ENCODE data around the gene TMEM214.

The TMEM214 gene

DNA sequence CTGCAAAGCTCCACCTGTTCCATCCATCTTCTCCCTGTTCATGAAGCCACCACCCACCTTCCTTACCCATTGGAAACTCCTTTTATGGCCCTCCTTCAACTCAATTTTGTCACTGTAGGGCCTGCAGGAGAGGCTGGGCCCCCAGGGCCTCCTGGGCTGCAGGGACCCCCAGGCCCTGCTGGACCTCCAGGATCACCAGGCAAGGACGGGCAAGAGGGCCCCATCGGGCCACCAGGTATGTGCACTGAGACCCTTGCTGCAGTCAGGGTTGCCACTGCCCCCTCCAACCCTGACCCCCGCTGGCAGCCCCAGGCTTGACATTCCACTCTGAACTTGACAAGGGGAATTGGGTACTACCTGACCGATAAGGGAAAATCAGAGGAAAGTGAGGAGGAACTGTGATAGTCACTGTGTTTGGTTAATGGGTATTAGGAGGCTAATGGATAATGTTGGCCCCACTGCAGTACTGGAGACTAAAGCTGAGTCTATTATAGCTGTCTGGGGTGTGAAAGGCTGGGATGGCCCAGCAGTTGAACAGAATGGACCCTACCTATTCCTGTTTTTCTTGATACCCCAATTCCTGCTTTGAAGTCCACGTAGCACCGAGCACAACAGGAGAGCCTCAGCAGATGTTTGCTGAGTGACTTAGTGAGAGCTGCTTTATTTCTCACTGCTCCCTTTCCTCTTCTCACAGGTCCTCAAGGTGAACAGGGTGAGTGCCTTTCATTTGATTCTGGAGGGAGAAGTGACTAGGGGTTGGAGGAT is 51.7 kb downstream of the TMEM214 start:
- no peak for DNase-seq (ENCODE audit: low read depth in 2 of 2)

DNA sequence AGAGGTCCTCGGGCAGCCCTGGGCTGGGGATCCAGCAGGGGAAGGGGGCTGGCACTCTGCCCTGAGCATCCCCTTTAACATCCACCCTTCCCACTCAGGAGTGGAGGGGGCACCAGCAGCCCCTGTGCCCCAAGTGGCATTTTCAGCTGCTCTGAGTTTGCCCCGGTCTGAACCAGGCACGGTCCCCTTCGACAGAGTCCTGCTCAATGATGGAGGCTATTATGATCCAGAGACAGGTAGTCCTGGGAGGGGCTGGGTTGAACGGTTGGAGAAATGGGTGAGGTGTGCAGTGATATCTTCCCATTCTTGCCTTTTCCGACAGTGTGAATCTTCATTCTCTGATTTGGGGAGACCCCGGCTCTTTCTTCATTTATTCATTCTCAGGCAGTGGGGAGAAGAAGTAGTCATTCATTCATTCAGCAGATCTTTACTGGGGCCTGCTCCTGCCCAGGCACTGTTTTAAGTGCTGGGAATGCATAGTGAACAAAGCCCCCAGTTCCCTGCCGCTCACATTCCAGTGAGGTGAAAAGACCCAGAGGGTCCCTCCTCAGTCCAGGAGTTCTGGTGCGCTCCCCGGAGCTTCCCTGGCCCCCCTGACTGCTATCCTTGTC is 52.4 kb downstream of the TMEM214 start:
- no peak for DNase-seq (ENCODE audit: low read depth in 2 of 2)

DNA sequence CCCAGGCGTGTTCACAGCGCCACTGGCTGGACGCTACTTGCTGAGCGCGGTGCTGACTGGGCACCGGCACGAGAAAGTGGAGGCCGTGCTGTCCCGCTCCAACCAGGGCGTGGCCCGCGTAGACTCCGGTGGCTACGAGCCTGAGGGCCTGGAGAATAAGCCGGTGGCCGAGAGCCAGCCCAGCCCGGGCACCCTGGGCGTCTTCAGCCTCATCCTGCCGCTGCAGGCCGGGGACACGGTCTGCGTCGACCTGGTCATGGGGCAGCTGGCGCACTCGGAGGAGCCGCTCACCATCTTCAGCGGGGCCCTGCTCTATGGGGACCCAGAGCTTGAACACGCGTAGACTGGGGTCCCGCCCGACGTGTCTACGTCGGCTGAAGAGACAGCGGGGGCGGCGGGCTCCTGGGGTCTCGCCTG is 52.9 kb downstream of the TMEM214 start:
- DNase-seq (ENCODE audit: low read depth in 2 of 2) = peak; percentile 18 to 26

DNA sequence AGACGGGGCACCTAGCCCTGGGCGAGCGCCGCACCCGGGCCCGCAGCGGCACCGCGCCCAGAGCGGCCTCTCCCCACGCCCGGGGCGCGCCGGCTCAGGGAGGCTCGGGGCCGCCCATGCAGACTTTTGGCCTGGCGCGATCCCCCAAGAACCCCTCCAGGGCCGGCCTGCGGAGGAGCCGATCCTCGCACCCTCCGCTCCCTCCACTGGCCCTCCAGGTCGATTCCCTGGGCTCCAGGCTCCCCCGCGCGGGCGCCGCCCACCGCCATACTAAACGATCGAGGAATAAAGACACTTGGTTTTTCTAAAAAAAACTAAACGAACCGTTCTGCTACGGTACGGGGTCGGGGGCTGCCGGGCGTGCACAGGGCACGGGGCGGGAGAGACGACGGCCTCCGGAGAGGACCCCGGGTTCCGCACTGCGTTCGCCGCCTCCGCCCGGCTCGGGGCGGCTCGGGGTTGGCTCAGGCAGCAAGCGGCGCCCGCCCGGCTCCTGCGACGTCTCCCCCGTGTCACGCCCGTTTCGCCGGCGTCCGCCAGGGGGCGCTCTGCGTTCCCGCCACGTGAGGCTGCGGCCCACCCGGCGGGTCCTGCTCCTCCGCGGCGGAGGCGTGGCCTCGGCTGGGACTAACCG is 53.4 kb downstream of the TMEM214 start:
- DNase-seq (ENCODE audit: low read depth in 2 of 2) = peak; percentile 97

DNA sequence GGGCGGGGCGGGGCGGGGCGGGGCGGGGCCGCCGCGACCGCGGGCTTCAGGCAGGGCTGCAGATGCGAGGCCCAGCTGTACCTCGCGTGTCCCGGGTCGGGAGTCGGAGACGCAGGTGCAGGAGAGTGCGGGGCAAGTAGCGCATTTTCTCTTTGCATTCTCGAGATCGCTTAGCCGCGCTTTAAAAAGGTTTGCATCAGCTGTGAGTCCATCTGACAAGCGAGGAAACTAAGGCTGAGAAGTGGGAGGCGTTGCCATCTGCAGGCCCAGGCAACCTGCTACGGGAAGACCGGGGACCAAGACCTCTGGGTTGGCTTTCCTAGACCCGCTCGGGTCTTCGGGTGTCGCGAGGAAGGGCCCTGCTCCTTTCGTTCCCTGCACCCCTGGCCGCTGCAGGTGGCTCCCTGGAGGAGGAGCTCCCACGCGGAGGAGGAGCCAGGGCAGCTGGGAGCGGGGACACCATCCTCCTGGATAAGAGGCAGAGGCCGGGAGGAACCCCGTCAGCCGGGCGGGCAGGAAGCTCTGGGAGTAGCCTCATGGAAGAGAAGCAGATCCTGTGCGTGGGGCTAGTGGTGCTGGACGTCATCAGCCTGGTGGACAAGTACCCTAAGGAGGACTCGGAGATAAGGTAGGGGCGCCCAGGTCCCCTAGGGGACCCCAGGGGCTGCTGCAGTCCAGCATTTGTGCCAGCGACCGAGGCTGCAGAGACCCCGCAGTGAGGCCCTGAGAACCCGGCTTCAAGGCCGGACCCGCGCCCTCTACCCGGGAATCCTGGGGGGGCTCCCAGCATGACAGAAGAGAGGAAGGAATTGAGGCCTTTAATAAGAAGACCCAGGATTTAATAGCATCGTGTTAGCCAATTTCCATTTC is 54.2 kb downstream of the TMEM214 start, which contains the start of gene KHK:
Gene KHK (plus strand): TSS at position 49 of the 870 bp plus-strand sequence. CDS start 488 bp downstream, at position 537.
- no peak for DNase-seq (ENCODE audit: low read depth in 2 of 2)

DNA sequence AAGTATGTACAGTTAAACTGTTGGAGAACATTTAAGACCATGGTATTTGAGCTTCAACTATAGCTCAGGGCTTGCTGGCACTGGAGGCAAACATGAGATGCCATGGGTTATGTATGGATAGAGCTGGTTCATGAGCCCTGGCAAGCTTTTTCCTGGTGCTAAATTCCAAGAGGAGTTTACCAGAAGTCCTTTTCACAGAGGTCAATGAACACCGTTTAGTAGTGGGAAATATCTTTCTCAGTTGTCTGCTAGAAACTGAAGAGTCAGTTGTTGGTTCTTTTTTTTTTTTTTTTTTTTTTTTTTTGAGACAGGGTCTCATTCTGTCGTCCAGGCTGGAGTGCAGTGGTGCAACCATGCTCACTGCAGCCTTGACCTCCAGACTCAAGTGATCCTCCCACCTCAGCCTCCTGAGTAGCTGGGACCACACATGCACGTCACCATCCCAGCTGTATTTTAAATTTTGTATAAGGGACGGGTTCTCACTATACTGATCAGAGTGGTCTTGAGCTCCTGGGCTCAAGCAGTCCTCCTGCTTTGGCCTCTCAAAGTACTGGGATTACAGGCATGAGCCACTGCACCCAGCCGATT is 55.2 kb downstream of the TMEM214 start:
- DNase-seq (ENCODE audit: low read depth in 2 of 2) = no peak

DNA sequence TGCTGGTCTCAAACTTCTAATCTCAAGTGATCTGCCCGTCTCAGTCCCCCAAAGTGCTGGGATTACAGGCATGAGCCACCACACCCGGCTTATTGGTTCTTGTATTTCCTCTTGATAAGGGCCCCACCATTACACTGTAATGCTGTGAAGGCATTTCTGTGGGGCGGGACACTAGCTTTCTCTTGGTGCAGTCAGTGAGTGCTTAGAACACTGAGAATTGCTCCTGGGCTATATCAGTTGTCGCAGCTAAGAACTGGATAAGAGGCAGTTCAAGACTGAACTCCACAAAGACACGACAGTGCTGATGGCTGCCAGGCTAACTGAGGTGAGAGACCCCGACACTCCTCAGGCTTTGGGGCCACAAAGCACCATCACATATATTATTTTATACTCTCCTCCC is 55.9 kb downstream of the TMEM214 start:
- DNase-seq (ENCODE audit: low read depth in 2 of 2) = no peak

DNA sequence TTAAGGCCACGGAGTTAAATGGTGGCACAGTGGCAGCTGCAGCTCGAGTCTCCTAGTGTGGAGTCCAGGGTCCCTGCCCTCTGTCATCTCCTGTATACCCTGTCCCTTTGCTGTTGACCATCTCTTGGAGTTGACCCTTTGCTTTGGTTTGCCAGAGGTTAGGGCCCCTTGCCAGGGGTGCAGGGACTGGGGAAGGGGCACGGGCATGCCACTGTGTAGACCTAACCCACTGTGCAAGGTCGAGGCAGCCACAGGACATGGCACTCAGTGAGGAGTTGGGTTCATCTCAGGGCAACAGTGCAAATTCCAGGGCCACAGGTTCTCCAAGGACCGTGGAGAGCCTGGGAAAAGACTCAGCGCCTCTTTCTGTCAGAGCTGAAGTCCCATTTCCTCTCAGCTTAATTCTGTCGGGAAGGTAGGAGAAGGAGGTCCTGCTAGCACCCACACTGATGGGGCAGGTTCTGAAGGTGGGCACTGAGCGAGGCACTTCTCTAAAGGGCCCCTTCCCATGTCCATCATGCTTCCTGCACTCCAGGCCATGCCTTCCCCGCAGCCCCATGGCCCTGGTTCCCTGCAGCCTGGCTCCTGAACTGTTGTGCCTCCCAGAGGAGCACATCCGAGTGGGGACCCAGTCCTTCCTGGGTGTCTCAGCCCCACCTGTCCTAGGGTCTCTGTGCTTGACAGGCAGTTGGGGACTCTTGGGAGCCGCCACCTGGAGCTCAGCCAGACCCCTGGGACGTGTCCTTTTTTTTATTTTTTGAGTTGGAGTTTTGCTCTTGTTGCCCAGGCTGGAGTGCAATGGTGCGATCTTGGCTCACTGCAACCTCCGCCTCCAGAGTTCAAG is 56.6 kb downstream of the TMEM214 start:
- no peak for DNase-seq (ENCODE audit: low read depth in 2 of 2)
